Activated CD8-positive, alpha-beta memory T cell treated with anti-CD3 and anti-CD28 coated beads, Interleukin-2, amount 50 U/mL, for 24 hours (primary cell): Measurements from ENCODE around the gene HOXD3.

Experiments
- DNase-seq: peaks from one replicate; pipeline ENCODE4 v3.0.0-alpha.2; 2020; ENCODE audit errors: extremely low read depth

Gene HOXD3

DNA sequence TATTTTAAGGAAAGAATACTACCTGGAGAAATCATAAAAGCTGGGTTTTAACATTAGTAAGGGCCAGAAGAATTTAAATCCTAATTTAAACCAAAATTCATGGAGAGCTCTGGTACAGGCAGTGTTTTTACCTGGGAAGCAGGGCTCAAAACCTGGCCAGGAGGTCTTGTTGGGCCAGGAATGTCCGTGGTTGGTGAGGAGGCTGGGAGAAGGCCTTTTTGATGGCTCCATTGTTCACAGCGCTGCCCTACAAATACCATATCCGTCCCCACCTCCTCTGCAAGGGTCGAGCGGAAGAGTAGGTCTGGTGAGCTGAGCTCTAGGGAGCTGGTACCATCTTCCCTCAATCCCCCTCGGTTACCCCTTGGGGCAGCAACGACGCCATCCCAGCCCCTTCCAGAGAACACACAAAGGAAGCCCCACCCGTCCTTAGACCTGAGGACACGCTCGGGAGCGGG lies 20.5 kb downstream of the HOXD3 start:
- DNase-seq = no peak

DNA sequence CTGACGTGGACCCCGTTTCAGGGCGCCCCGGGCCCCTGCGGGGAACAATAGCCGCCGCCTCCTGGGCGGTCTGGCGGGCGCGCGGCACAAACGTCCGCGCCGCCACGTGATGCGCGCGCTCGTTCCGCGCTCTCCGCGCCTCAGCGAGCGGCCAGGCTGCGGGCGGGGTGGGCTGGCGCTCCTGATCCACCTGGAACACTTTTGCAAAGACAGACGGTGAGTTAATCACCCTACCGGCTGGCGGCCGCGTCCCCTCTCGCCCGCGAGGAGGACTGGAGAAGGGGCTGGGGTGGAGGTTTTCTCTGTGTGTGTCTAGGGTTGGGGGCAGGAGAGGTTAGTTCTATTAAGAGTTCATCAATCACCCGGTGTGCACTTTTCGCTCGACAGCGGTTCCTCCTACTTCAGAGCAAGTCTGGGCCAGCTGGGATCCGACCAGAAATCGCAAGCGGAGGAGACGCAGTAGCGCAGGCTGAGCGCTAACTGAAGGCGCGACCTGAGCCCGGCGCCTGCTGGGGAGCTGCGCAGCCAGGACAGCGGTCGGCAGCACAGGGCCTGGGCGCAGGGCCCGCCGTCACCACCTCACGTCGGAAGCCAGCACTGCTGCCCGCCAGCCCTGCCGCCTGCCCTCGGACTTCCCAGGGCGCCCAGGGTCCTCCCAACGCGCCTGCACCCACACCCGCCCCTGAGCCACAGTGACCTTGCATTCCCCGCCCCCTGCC lies 21.1 kb downstream of the HOXD3 start:
- no peak for DNase-seq

DNA sequence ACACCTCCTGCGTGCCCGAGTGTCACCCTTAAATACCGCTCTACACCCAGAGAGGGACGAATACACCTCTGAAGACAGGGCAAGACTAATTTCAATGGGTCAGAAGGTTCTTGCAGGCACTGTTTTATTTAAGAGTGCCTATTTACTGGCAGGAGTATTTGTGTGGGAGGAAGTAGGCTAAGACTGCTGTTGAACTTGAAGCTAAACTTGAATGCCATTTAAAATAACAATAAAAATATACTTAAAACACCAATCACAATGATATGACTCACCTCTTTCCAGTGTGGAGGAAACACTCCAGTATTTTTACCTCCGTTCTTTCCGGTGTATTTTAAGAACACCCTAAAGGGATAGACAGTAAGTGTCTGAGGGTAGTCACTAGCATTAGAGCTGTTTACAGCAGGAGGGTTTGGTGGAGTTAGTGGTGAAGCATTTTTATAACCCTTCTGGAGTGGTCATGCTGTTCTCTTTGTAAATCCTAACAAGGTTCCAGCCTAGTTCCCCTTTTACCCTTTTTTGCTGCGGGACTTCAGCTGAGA lies 21.7 kb downstream of the HOXD3 start:
- no peak for DNase-seq

DNA sequence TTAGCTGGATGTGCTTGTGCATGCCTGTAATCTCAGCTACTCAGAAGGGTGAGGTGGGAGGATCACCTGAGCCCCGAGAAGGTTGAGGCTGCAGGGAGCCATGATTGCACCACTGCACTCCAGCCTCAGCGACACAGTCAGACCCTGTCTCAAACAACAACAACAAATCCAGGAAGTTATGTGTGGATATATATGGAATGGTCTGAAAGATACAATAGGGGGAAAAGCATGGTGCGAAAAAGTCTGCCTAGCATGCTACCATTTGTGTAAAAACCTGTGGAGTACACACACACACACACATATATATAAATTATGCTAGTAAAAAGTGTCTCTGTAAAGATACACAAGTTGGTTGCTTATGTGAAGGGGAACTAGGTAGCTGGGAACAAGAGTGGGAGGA lies 24.4 kb downstream of the HOXD3 start:
- no peak for DNase-seq

- no peak for DNase-seq
Measured at GRCh38 chr2:176182671-176183070, 25.6 kb downstream of the HOXD3 start.

GRCh38 chr2:176184749-176185148 lies 27.6 kb downstream of the HOXD3 start:
- no peak for DNase-seq

DNA sequence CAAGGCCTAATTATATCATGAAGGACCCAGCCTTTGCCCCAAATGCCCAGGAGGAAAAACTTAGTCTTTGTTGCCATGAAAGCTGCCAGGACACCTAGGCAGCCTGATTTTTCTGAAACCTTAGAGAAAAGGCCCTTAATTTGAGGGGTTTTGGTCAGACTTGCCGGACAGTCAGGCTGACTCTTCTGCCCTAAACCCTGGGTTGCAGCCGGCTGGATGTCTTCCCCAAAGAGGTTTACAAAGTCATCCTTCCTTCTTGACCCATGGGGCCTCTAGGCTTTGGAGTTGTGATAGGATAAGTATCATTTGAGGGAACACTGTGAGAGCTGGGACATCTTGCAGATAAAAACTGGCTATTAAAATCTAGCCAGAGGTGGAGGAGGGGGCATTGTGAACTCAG lies 28.9 kb downstream of the HOXD3 start:
- DNase-seq = no peak

GRCh38 chr2:176187200-176187898 lies 30.2 kb downstream of the HOXD3 start:
- no peak for DNase-seq

- no peak for DNase-seq
Measured at GRCh38 chr2:176187899-176188773, 31.0 kb downstream of the HOXD3 start, which contains the start of gene HOXD1. Gene HOXD1 (plus strand): TSS chr2:176188668. CDS start chr2:176188802, 134 bp downstream.

- DNase-seq = no peak
Measured at GRCh38 chr2:176188774-176189680, 31.9 kb downstream of the HOXD3 start.

GRCh38 chr2:176189681-176190641 lies 32.9 kb downstream of the HOXD3 start:
- DNase-seq = no peak

GRCh38 chr2:176192351-176192750 lies 35.2 kb downstream of the HOXD3 start:
- DNase-seq = no peak

DNA sequence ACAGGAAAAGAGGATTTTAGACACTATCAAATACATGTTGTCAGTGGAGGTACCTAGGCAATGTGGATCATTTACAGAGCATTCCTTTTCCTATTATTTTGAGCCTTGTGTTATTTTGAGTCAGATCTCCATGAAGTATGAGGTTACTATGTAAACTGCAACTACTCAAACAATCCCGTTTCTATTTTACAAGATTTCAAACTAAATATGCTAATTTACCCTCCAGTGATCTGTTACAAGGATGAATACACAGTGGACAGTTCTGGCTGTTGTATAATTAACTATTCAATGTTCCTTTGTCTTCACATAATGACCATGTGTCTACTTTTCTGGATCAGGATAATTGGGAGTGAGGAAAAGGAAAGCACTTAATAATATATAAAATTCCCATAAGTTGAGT lies 35.9 kb downstream of the HOXD3 start:
- no peak for DNase-seq

DNA sequence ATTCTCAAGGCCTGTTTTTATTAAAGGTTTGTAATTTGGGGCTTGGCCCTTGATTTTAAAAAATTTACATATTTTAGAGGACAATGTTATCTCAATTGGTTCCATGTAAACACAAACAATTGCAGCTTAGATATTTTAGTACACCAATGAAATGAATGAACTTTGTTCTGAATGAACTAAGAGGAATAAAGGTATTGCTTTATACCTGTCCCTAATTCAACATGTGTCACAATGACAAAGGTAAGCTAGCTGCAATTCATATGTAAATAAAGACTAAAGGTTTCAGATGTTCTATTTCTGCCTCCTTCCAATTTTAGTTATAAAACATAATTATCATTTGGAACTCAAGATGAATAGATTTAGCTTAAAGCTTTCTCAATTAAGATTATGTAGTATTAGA lies 42.8 kb downstream of the HOXD3 start:
- no peak for DNase-seq

DNA sequence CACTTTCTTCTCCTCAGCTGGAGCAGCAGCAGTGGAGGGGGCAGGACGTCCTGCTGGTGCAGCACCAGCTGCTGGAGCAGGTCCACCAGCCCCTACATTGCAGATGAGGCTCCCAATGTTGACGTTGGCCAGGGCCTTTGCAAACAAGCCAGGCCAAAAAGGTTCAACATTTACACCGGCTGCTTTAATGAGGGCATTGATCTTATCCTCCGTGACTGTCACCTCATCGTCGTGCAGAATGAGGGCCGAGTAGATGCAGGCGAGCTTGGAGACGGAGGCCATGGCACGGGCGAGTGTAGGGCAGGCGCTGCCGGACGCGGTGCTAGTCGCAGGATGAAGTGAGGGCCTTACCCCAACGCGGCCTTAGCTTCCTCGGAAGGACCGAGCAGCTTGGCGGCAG lies 43.9 kb downstream of the HOXD3 start:
- no peak for DNase-seq

DNA sequence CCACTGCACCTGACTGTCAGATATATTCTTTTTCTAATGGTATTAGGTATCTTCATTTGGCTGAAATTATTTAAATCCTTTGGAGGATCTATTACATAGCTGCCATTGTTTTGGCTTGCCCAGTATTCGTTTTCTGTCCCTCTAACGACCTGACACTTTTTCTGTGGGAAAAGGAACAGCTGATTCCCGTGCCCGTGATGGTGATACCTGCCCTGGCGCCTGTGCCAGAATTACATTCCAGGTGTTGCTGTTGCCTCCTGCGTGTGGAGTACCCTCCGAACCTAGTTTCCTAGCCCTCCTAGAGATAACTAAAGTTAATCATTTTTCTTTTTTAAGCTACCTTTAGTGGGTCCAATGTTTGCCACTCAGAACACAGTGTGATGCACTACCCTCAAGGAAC lies 45.4 kb downstream of the HOXD3 start:
- no peak for DNase-seq

GRCh38 chr2:176205126-176205525 lies 48.0 kb downstream of the HOXD3 start:
- no peak for DNase-seq

GRCh38 chr2:176206136-176206535 lies 49.0 kb downstream of the HOXD3 start:
- DNase-seq = no peak

DNA sequence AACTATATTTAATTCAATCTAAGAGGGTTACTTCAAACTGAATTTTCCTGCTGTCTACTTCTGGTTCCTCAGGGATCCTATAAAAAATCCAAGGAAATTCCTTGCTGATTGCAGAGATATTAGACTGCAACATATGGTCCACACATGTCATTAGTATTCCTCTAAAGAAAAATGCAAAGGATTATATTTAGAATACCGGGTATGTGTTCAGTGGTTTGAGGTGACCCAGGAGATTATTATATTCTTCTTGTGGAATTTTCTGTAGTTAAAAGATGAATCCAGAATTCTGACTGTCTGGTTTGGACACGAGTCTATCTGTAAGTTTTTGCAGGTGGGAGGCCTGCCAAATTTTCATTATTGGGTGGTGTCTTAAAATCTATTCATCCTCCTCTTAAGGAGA lies 49.6 kb downstream of the HOXD3 start:
- DNase-seq = no peak

- DNase-seq = no peak
Measured at GRCh38 chr2:176211110-176211509, 54.0 kb downstream of the HOXD3 start.
